Right ventricle myocardium inferior (tissue), 1 donor: ENCODE results near the gene CD2BP2. TPM values are rescaled to one million over a fixed set of nuclear protein-coding genes. Genes with fewer than 3 reads are reported as not detected.
"Not testable (repeated sequence)": the region's sequence is repeated elsewhere in the genome, so short reads cannot be mapped to it uniquely, and the experiment has no call there.

ENCODE experiments used
- ATAC-seq: fragments of 200-7000 bp; cut with Tn5 transposase; one replicate; pipeline ENCODE4 v1.9.1; 2020; ENCODE audit warnings: mild to moderate bottlenecking, moderate library complexity
- DNase-seq: peaks from one replicate; pipeline ENCODE4 v3.0.0; 2021; ENCODE audit errors: missing footprints
- intact Hi-C: fragments of 100-400 bp; cut with DNase I; formaldehyde crosslinking; loops from one replicate; pipeline ENCODE4 v1.11.0; 2022
- total RNA-seq: library from RNA; stranded (reverse); fragmentation: NEBNext Ultra II Directional; extraction: Animal tissue kit (Norgen Biotek cat#: 25700); gene quantifications from one replicate; pipeline ENCODE4 v1.2.1, GENCODE V29; 2021
- donor health status: DM: no; HTN: yes; CAD: no; lungs with severe emphysema.

CD2BP2 gene
- total RNA-seq, 1 donor from 2014 or later: 35.0 TPM

DNA sequence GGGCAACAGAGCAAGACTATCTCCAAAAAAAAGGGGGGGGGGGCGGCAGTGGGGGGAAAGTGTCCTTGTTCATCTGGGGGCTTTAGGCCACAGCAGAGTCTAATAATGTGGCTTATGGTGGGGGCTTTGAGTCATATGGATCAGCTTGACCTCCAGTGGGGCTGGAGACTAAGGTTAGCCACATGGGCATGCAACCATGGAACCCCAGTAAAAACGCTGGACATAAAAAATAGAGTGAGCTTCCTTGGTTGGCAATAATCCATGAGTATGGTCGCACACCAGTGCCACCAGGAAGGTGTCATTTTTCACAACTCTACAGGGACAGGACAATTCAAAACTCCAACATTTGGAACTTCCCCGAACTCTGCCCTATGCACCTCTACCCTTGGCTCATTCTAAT lies 44.2 kb downstream of the CD2BP2 start:
- ATAC-seq, intact Hi-C loops: not testable (repeated sequence)

DNA sequence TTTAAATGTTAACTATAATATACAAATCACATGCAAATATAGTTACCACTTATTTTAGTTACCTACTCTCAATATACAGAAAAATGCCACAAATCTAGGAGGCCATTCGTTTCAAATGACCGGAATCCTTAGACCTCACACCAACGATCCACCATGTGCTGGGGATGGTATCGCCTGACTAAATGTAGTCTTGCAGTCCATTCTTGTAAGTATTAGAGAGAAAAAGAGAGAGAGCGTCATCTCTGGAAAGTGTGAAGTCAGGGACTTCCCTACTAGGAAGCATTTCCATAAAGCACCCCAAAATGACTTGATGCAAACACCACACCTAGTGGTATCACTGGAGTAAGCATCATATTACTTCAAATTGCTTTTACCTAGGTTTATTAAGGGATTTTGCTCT lies 45.9 kb downstream of the CD2BP2 start:
- intact Hi-C loops, DNase-seq, ATAC-seq: not testable (repeated sequence)

More for the DNA sequence above, 44.2 kb downstream of the CD2BP2 start:
- DNase-seq: not testable (repeated sequence)

Other genes with a start within 250 kb of the CD2BP2 start
- gene GDPD3, start 241.8 kb downstream of the CD2BP2 start, total RNA-seq: 2.2 TPM
- 46.0 TPM for gene MAPK3, start 232.1 kb downstream of the CD2BP2 start, total RNA-seq
- gene CORO1A, start 171.7 kb downstream of the CD2BP2 start, total RNA-seq: 15.8 TPM
- 49.7 TPM for gene BOLA2B, start 161.6 kb downstream of the CD2BP2 start, total RNA-seq
- gene SLX1A, start 161.4 kb downstream of the CD2BP2 start, total RNA-seq: 7.4 TPM
- 10.3 TPM for gene SULT1A3, start 156.1 kb downstream of the CD2BP2 start, total RNA-seq
- 4.5 TPM for gene NPIPB13, start 106.8 kb downstream of the CD2BP2 start, total RNA-seq
- 26.0 TPM for gene TBC1D10B, start 15.2 kb upstream of the CD2BP2 start, total RNA-seq
- gene MYL11, start 19.5 kb upstream of the CD2BP2 start, total RNA-seq: not detected
- 1.4 TPM for gene SEPTIN1, start 27.3 kb upstream of the CD2BP2 start, total RNA-seq
- gene ZNF48, start 40.1 kb upstream of the CD2BP2 start, total RNA-seq: 5.3 TPM
- 5.1 TPM for gene ZNF771, start 52.3 kb upstream of the CD2BP2 start, total RNA-seq
- 35.2 TPM for gene DCTPP1, start 74.7 kb upstream of the CD2BP2 start, total RNA-seq
- gene SEPHS2, start 90.6 kb upstream of the CD2BP2 start, total RNA-seq: 29.3 TPM
- gene ITGAL, start 117.4 kb upstream of the CD2BP2 start, total RNA-seq: 4.2 TPM
- 73.8 TPM for gene ZNF768, start 171.3 kb upstream of the CD2BP2 start, total RNA-seq
- 5.7 TPM for gene ZNF747, start 179.6 kb upstream of the CD2BP2 start, total RNA-seq
- 10.0 TPM for gene ZNF764, start 203.1 kb upstream of the CD2BP2 start, total RNA-seq
- gene ZNF688, start 216.4 kb upstream of the CD2BP2 start, total RNA-seq: 12.2 TPM
- gene ZNF785, start 230.4 kb upstream of the CD2BP2 start, total RNA-seq: 7.6 TPM